H9 (cell line): ENCODE measurements around the gene HSPH1. TPM values are rescaled to one million over a fixed set of nuclear protein-coding genes. Genes with fewer than 3 reads are reported as not detected.
A peak's percentile ranks its signal among the peaks of the same experiment; 100 is the strongest.

Experiments used
- DNase-seq: peaks from one replicate; pipeline ENCODE4 v3.0.0-alpha.2; 2017
- H2AFZ ChIP-seq: one replicate; pipeline ENCODE4 v1.6.1; 2013; ENCODE audit warnings: mild to moderate bottlenecking, low read length, control low read depth, moderate library complexity
- H2AK5ac ChIP-seq: 2 replicates; pipeline ENCODE4 v1.6.1; 2013; ENCODE audit warnings: low read length, control low read depth, mixed read lengths; ENCODE audit not compliant: insufficient read length
- H2BK120ac ChIP-seq: one replicate; pipeline ENCODE4 v1.6.1; 2013; ENCODE audit warnings: low read depth, mild to moderate bottlenecking, low read length, control low read depth, inconsistent platforms; ENCODE audit not compliant: poor library complexity, severe bottlenecking
- H2BK12ac ChIP-seq: 2 replicates; pipeline ENCODE4 v1.6.1; 2013; ENCODE audit warnings: low read length, control low read depth, mixed read lengths, low read depth; ENCODE audit not compliant: insufficient read length
- H2BK15ac ChIP-seq: 2 replicates; pipeline ENCODE4 v1.6.1; 2013; ENCODE audit warnings: low read depth, low read length, control low read depth
- H2BK20ac ChIP-seq: one replicate; pipeline ENCODE4 v1.6.1; 2013; ENCODE audit warnings: low read depth, mild to moderate bottlenecking, low read length, control low read depth, inconsistent platforms; ENCODE audit not compliant: poor library complexity, severe bottlenecking
- H2BK5ac ChIP-seq: 2 replicates; pipeline ENCODE4 v1.6.1; 2013; ENCODE audit warnings: low read length, control low read depth, mixed read lengths; ENCODE audit not compliant: insufficient read length
- H3K14ac ChIP-seq: 2 replicates; pipeline ENCODE4 v1.6.1; 2013; ENCODE audit warnings: low read length, control low read depth; ENCODE audit not compliant: insufficient read depth
- H3K18ac ChIP-seq: 2 replicates; pipeline ENCODE4 v1.6.1; 2013; ENCODE audit warnings: low read depth, mild to moderate bottlenecking, mixed read lengths, low read length, control low read depth; ENCODE audit not compliant: insufficient read length
- H3K23ac ChIP-seq: 2 replicates; pipeline ENCODE4 v1.6.1; 2013; ENCODE audit warnings: low read length, control low read depth, mixed read lengths, low read depth; ENCODE audit not compliant: insufficient read length
- H3K23me2 ChIP-seq: 2 replicates; pipeline ENCODE4 v1.6.1; 2013; ENCODE audit warnings: low read depth, mild to moderate bottlenecking, mixed read lengths, low read length, control low read depth; ENCODE audit not compliant: insufficient read length, poor library complexity, severe bottlenecking
- H3K27ac ChIP-seq: 2 replicates; pipeline ENCODE4 v1.5.1; 2013; ENCODE audit warnings: low read length, control low read depth, mixed read lengths, low read depth; ENCODE audit not compliant: insufficient read length
- H3K27me3 ChIP-seq: 2 replicates; pipeline ENCODE4 v1.6.1; 2013; ENCODE audit warnings: low read length, control low read depth, inconsistent platforms; ENCODE audit not compliant: insufficient read depth
- H3K4ac ChIP-seq: 2 replicates; pipeline ENCODE4 v1.6.1; 2013; ENCODE audit warnings: low read depth, mild to moderate bottlenecking, control low read depth, inconsistent platforms, low read length, moderate library complexity
- H3K4me1 ChIP-seq: 2 replicates; pipeline ENCODE4 v1.6.1; 2013; ENCODE audit warnings: low read length, control low read depth, inconsistent platforms; ENCODE audit not compliant: insufficient read depth
- H3K4me2 ChIP-seq: 2 replicates; pipeline ENCODE4 v1.6.1; 2013; ENCODE audit warnings: low read length, control low read depth, mixed read lengths; ENCODE audit not compliant: insufficient read length, insufficient read depth
- H3K56ac ChIP-seq: 2 replicates; pipeline ENCODE4 v1.6.1; 2013; ENCODE audit warnings: low read depth, mild to moderate bottlenecking, mixed read lengths, low read length, control low read depth; ENCODE audit not compliant: insufficient read length
- H3K79me1 ChIP-seq: 2 replicates; pipeline ENCODE4 v1.6.1; 2013; ENCODE audit warnings: low read depth, mild to moderate bottlenecking, moderate library complexity, low read length, control low read depth, inconsistent platforms; ENCODE audit not compliant: insufficient read depth, poor library complexity, severe bottlenecking
- H3K79me2 ChIP-seq: 2 replicates; pipeline ENCODE4 v1.6.1; 2013; ENCODE audit warnings: low read length, control low read depth, inconsistent platforms; ENCODE audit not compliant: insufficient read depth
- H3K9ac ChIP-seq: 2 replicates; pipeline ENCODE4 v1.6.1; 2013; ENCODE audit warnings: low read length, control low read depth, mixed read lengths; ENCODE audit not compliant: insufficient read length; ENCODE audit errors: extremely low read depth
- H3K9me3 ChIP-seq: one replicate; pipeline ENCODE4 v1.6.1; 2013; ENCODE audit warnings: low read depth, low read length, inconsistent platforms; ENCODE audit not compliant: control insufficient read depth
- H3T11ph ChIP-seq: one replicate; pipeline ENCODE4 v1.6.1; 2013; ENCODE audit warnings: mild to moderate bottlenecking, low read length, control low read depth, inconsistent platforms
- H4K20me1 ChIP-seq: one replicate; pipeline ENCODE4 v1.6.1; 2013; ENCODE audit not compliant: control insufficient read depth, insufficient read length, insufficient read depth
- H4K5ac ChIP-seq: 2 replicates; pipeline ENCODE4 v1.6.1; 2013; ENCODE audit warnings: low read depth, mild to moderate bottlenecking, mixed read lengths, low read length, control low read depth; ENCODE audit not compliant: insufficient read length
- H4K8ac ChIP-seq: replicated peaks from 2 replicates; pipeline ENCODE4 v1.6.1; 2013; ENCODE audit warnings: low read length, control low read depth, mixed read lengths, low read depth; ENCODE audit not compliant: insufficient read length
- H4K91ac ChIP-seq: 2 replicates; pipeline ENCODE4 v1.6.1; 2013; ENCODE audit warnings: low read depth, mild to moderate bottlenecking, moderate library complexity, mixed read lengths, low read length, control low read depth; ENCODE audit not compliant: insufficient read length
- H3K27ac Mint-ChIP-seq, 3 experiments: 2 replicates in 2 of 3; 3 replicates in 1 of 3; pipeline ENCODE4 v1.8.0; 2020 to 2021; ENCODE audit warnings: mixed read lengths in 3 of 3, mild to moderate bottlenecking in 1 of 3, moderate library complexity in 1 of 3
- H3K27me3 Mint-ChIP-seq: 2 replicates; pipeline ENCODE4 v1.8.0; 2021; ENCODE audit warnings: low read depth, mild to moderate bottlenecking, moderate library complexity, mixed read lengths
- H3K36me3 Mint-ChIP-seq, 3 experiments: 2 replicates in 2 of 3; 3 replicates in 1 of 3; pipeline ENCODE4 v1.8.0; 2020 to 2021; ENCODE audit warnings: low read depth in 3 of 3, mixed read lengths in 3 of 3; ENCODE audit not compliant: insufficient read depth in 1 of 3
- H3K4me1 Mint-ChIP-seq, 2 experiments: 2 replicates each; pipeline ENCODE4 v1.8.0; 2020; ENCODE audit warnings: mixed read lengths in 2 of 2
- H3K4me3 Mint-ChIP-seq, 2 experiments: 2 replicates in 1 of 2; 3 replicates in 1 of 2; pipeline ENCODE4 v1.8.0; 2020 to 2021; ENCODE audit warnings: mild to moderate bottlenecking in 2 of 2, mixed read lengths in 2 of 2, moderate library complexity in 1 of 2
- H3K9me3 Mint-ChIP-seq, 2 experiments: 2 replicates in 1 of 2; 3 replicates in 1 of 2; pipeline ENCODE4 v1.8.0; 2020; ENCODE audit warnings: mild to moderate bottlenecking in 2 of 2, mixed read lengths in 2 of 2, moderate library complexity in 1 of 2
- CTCF ChIP-seq: fragments of 200-600 bp; sonication (generic); conservative IDR thresholded peaks from 3 replicates; pipeline ENCODE4 v1.8.0; 2021; ENCODE audit warnings: antibody characterized with exemption, mild to moderate bottlenecking
- WGBS: extraction: QIAGEN DNeasy Blood & Tissue Kit; methylation state at CpG from one replicate; pipeline ENCODE4 v1.1.7; 2013; ENCODE audit warnings: missing lambda C conversion rate, low lambda C conversion rate, mixed read lengths; ENCODE audit not compliant: insufficient read length; ENCODE audit errors: extremely low coverage; 5-methylcytosine and 5-hydroxymethylcytosine counted together
- total RNA-seq: library from RNA; stranded (reverse); gene quantifications from 2 replicates; pipeline ENCODE4 v1.2.1, GENCODE V29; 2021

The HSPH1 gene
- total RNA-seq, 1 experiment from 2014 or later = 141 TPM

GRCh38 chr13:31129419-31129818 lies 32.3 kb downstream of the HSPH1 start:
- H2AFZ ChIP-seq = no peak overlapping the region
- H3T11ph ChIP-seq = no peak overlapping the region
- H4K91ac ChIP-seq = no peak overlapping the region
- H3K23ac ChIP-seq = no peak overlapping the region
- no peaks in the 10 kb centered on the region for H3K79me1 ChIP-seq
- no peak overlapping the region for H3K27ac ChIP-seq
- H3K14ac ChIP-seq = no peak overlapping the region
- H2BK120ac ChIP-seq = no peak overlapping the region
- no peak overlapping the region for H3K4ac ChIP-seq
- H3K27me3 Mint-ChIP-seq = peaks cover 8% of the 10 kb centered on the region
- H3K18ac ChIP-seq = no peak overlapping the region
- no peak for DNase-seq
- H2BK20ac ChIP-seq = no peak overlapping the region
- peak overlapping the region; percentile 36 to 86 (median 68); a peak in 3 of 7 replicates for H3K27ac Mint-ChIP-seq
- peaks cover 15 to 18% of the 10 kb centered on the region in 2 experiments for H3K4me1 Mint-ChIP-seq
- H4K20me1 ChIP-seq = peaks cover 2% of the 10 kb centered on the region
- H3K9ac ChIP-seq = no peak overlapping the region
- no peak overlapping the region for H2AK5ac ChIP-seq
- H3K56ac ChIP-seq = no peak overlapping the region
- H3K9me3 Mint-ChIP-seq = peaks cover 10% of the 10 kb centered on the region in 2 experiments; a peak in 2 of 5 replicates
- no peak overlapping the region for H4K8ac ChIP-seq
- no peaks in the 10 kb centered on the region for H3K27me3 ChIP-seq
- H3K23me2 ChIP-seq = no peaks in the 10 kb centered on the region
- TF ChIP-seq CTCF = no peak
- H3K4me1 ChIP-seq = no peaks in the 10 kb centered on the region
- peaks cover 0 to 4% (median 0%) of the 10 kb centered on the region in 3 experiments; a peak in 2 of 7 replicates for H3K36me3 Mint-ChIP-seq
- H4K5ac ChIP-seq = no peak overlapping the region
- no CpG with 5 or more reads among the region's 8 CpGs for WGBS
- no peak overlapping the region for H3K4me3 Mint-ChIP-seq
- no peak overlapping the region for H3K4me2 ChIP-seq
- no peak overlapping the region for H2BK12ac ChIP-seq
- no peaks in the 10 kb centered on the region for H3K9me3 ChIP-seq
- H3K79me2 ChIP-seq = no peaks in the 10 kb centered on the region
- H2BK5ac ChIP-seq = no peak overlapping the region
- H2BK15ac ChIP-seq = no peak overlapping the region
